ENCODE data around the gene AKAP13. TPM values are rescaled to one million over a fixed set of nuclear protein-coding genes. Genes with fewer than 3 reads are reported as not detected.

AKAP13 gene
- total RNA-seq, 1 experiment from 2014 or later: 54.5 TPM

- ChIA-PET CTCF (no interaction called here), POLR2A (ENCODE audit: low non-redundant PET) (no interaction called here)
- Histone ChIP-seq H3K27ac (ENCODE audit: low read depth, low read length, poor library complexity, severe bottlenecking) (no peak overlapping the region), H3K4me1 (ENCODE audit: insufficient read depth, low read length, poor library complexity, severe bottlenecking) (peaks cover 9% of the 10 kb centered on the region), H3K4me3 (ENCODE audit: low read depth, low read length, poor library complexity, severe bottlenecking) (no peak overlapping the region), H3K27me3 (replicated peaks; ENCODE audit: insufficient read depth, low read depth, low read length, poor library complexity) (no peaks in the 10 kb centered on the region), H3K9me3 (ENCODE audit: low read depth, low read length, poor library complexity, severe bottlenecking) (peaks cover 11% of the 10 kb centered on the region), H3K36me3 (ENCODE audit: insufficient read depth, low read length, poor library complexity, severe bottlenecking) (peaks cover 3% of the 10 kb centered on the region)
- intact Hi-C loops (cut with micrococcal nuclease; ENCODE audit: unreplicated experiment): no loop called here
- DNase-seq (ENCODE audit: low spot score): no peak
- BruUV-seq (replicated peaks): no TSS peak
- TF ChIP-seq CTCF (conservative IDR thresholded peaks at IDR 0.05; ENCODE audit: low read depth, low read length) (no peak), EZH2 (IDR thresholded peaks at IDR 0.05; ENCODE audit: borderline replicate concordance, low read depth, low read length, poor library complexity, severe bottlenecking) (no peak)
These were observed 70.8 kb downstream of the AKAP13 start for GRCh38 chr15:85451099-85451700.

DNA sequence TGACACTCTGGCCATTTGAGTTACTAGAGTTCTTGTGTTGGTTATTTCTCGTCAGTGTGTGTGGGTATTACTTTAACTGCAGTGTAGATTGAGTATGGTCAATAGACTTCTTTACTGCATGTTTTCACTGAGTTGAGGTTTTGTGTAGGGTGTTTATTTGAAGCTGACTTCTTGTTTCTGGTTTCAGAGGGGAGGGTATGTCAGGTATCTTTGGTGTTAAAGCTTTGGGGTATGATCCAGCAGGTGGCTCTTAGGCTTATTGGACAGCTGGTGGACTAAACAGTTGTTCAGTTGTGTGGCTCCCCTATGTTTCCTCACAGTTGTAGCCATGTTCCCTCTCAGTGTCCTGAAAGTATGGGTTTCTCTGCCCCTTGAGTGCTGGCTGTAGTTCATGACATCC lies 72.0 kb downstream of the AKAP13 start:
- no peak overlapping the region for H3K4me3 ChIP-seq (ENCODE audit: low read depth, low read length, poor library complexity, severe bottlenecking)
- H3K27ac ChIP-seq (ENCODE audit: low read depth, low read length, poor library complexity, severe bottlenecking): no peak overlapping the region
- peaks cover 7% of the 10 kb centered on the region for H3K4me1 ChIP-seq (ENCODE audit: insufficient read depth, low read length, poor library complexity, severe bottlenecking)
- no peaks in the 10 kb centered on the region for H3K27me3 ChIP-seq (replicated peaks; ENCODE audit: insufficient read depth, low read depth, low read length, poor library complexity)
- DNase-seq (ENCODE audit: low spot score): no peak
- TF ChIP-seq CTCF (conservative IDR thresholded peaks at IDR 0.05; ENCODE audit: low read depth, low read length): no peak
- no peak for TF ChIP-seq EZH2 (IDR thresholded peaks at IDR 0.05; ENCODE audit: borderline replicate concordance, low read depth, low read length, poor library complexity, severe bottlenecking)
- ChIA-PET POLR2A (ENCODE audit: low non-redundant PET) (no interaction called here), CTCF (no interaction called here)
- BruUV-seq (replicated peaks): no TSS peak
- H3K9me3 ChIP-seq (ENCODE audit: low read depth, low read length, poor library complexity, severe bottlenecking): peaks cover 11% of the 10 kb centered on the region
- intact Hi-C loops (cut with micrococcal nuclease; ENCODE audit: unreplicated experiment): no loop called here
- H3K36me3 ChIP-seq (ENCODE audit: insufficient read depth, low read length, poor library complexity, severe bottlenecking): peaks cover 3% of the 10 kb centered on the region

DNA sequence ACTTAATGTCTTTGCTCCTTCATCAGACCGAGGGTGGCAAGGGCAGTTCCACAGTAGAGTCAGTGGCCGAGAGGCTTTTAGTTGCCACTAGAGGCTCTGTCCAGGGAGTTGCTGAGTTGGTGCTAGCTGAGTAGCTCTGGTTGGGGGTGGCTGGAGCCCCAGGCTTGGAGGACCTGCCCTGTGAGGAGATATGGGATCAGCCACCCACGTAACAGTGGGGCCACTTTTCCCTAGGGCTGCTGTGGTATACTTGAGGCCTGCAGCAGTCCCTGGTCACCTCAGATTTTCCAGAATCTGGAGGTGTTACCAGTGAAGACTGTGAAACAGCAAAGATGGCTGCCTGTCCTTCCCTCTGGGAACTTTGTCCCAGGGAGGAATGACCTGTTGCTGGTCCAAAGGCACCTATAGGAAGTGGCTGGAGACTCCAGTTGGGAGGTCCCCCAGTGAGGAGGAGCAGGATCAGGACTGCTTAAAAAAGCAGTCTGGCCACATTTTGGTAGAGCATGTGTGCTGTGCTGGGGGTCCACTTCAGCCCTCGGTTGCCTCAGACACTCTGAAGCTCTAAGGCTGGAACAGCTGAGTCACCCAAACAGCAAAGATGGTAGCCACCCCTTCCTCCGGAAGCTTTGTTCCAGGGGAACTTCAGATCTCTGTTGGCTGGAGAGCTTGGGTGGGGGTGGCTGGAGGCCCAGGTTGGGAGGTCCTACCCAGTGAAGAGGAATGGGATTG lies 72.9 kb downstream of the AKAP13 start:
- H3K27ac ChIP-seq (ENCODE audit: low read depth, low read length, poor library complexity, severe bottlenecking): no peak overlapping the region
- no peak for DNase-seq (ENCODE audit: low spot score)
- no peak for TF ChIP-seq CTCF (conservative IDR thresholded peaks at IDR 0.05; ENCODE audit: low read depth, low read length)
- no peak for TF ChIP-seq EZH2 (IDR thresholded peaks at IDR 0.05; ENCODE audit: borderline replicate concordance, low read depth, low read length, poor library complexity, severe bottlenecking)
- no peaks in the 10 kb centered on the region for H3K27me3 ChIP-seq (replicated peaks; ENCODE audit: insufficient read depth, low read depth, low read length, poor library complexity)
- H3K9me3 ChIP-seq (ENCODE audit: low read depth, low read length, poor library complexity, severe bottlenecking): peaks cover 11% of the 10 kb centered on the region
- intact Hi-C loops (cut with micrococcal nuclease; ENCODE audit: unreplicated experiment): no loop called here
- ChIA-PET POLR2A (ENCODE audit: low non-redundant PET) (no interaction called here), CTCF (interaction anchor here (0.9 kb wide), 1 partner anchor 156 kb away, joined by 3 read pairs; no protein-coding TSS in a partner anchor)
- no peak overlapping the region for H3K4me3 ChIP-seq (ENCODE audit: low read depth, low read length, poor library complexity, severe bottlenecking)
- peaks cover 3% of the 10 kb centered on the region for H3K36me3 ChIP-seq (ENCODE audit: insufficient read depth, low read length, poor library complexity, severe bottlenecking)
- no TSS peak for BruUV-seq (replicated peaks)
- H3K4me1 ChIP-seq (ENCODE audit: insufficient read depth, low read length, poor library complexity, severe bottlenecking): peaks cover 7% of the 10 kb centered on the region

All from A673 (cell line).